HEK293 (cell line): ENCODE data around the gene HOXA11.
A peak's percentile ranks its signal among the peaks of the same experiment; 100 is the strongest.

Source experiments
- BCL11B ChIP-seq: fragments of 450-650 bp; formaldehyde crosslinking; IDR thresholded peaks from 2 replicates; pipeline ENCODE4 v1.5.1; 2016; ENCODE audit warnings: low read depth, missing biosample characterization, missing genetic modification characterization
- EGR2 ChIP-seq: fragments of 450-650 bp; formaldehyde crosslinking; IDR thresholded peaks from 2 replicates; pipeline ENCODE4 v1.5.1; 2016; ENCODE audit warnings: low read depth, missing biosample characterization, missing genetic modification characterization
- GLI2 ChIP-seq: fragments of 450-650 bp; formaldehyde crosslinking; IDR thresholded peaks from 2 replicates; pipeline ENCODE4; 2017; ENCODE audit warnings: missing biosample characterization, missing genetic modification characterization, low read depth, borderline replicate concordance
- GLIS2 ChIP-seq: fragments of 450-650 bp; formaldehyde crosslinking; IDR thresholded peaks from 2 replicates; pipeline ENCODE4 v1.5.1; 2016; ENCODE audit warnings: missing biosample characterization, missing genetic modification characterization
- KLF17 ChIP-seq: fragments of 450-650 bp; formaldehyde crosslinking; IDR thresholded peaks from 2 replicates; pipeline ENCODE4 v1.5.1; 2016; ENCODE audit warnings: missing biosample characterization, missing genetic modification characterization
- KLF7 ChIP-seq: fragments of 450-650 bp; formaldehyde crosslinking; IDR thresholded peaks from 2 replicates; pipeline ENCODE4 v1.5.1; 2016; ENCODE audit warnings: missing biosample characterization, missing genetic modification characterization, borderline replicate concordance
- KLF8 ChIP-seq: fragments of 450-650 bp; formaldehyde crosslinking; IDR thresholded peaks from 2 replicates; pipeline ENCODE4 v1.5.1; 2016; ENCODE audit warnings: missing biosample characterization, missing genetic modification characterization
- OSR2 ChIP-seq: fragments of 450-650 bp; formaldehyde crosslinking; IDR thresholded peaks from 2 replicates; pipeline ENCODE4 v1.5.1; 2016; ENCODE audit warnings: missing biosample characterization, missing genetic modification characterization
- PBX3 ChIP-seq: sonication (generic); formaldehyde crosslinking; IDR thresholded peaks from 2 replicates; pipeline ENCODE4 v1.8.1; 2022; ENCODE audit warnings: mild to moderate bottlenecking, moderate library complexity, missing genetic modification reagents
- SP2 ChIP-seq: fragments of 450-650 bp; formaldehyde crosslinking; IDR thresholded peaks from 2 replicates; pipeline ENCODE4 v1.5.1; 2016; ENCODE audit warnings: missing biosample characterization, missing genetic modification characterization
- TSHZ1 ChIP-seq: fragments of 450-650 bp; formaldehyde crosslinking; IDR thresholded peaks from 2 replicates; pipeline ENCODE4 v1.5.1; 2016; ENCODE audit warnings: missing biosample characterization, missing genetic modification characterization, borderline replicate concordance
- ZBTB17 ChIP-seq: fragments of 450-650 bp; formaldehyde crosslinking; IDR thresholded peaks from 2 replicates; pipeline ENCODE4 v1.5.1; 2016; ENCODE audit warnings: missing biosample characterization, missing genetic modification characterization
- ZFHX2 ChIP-seq: fragments of 450-650 bp; formaldehyde crosslinking; conservative IDR thresholded peaks from 2 replicates; pipeline ENCODE4 v1.5.1; 2016; ENCODE audit warnings: missing biosample characterization, missing genetic modification characterization
- ZFP37 ChIP-seq: fragments of 450-650 bp; formaldehyde crosslinking; IDR thresholded peaks from 2 replicates; pipeline ENCODE4 v1.5.1; 2016; ENCODE audit warnings: missing biosample characterization, missing genetic modification characterization
- ZNF121 ChIP-seq: fragments of 450-650 bp; formaldehyde crosslinking; IDR thresholded peaks from 2 replicates; pipeline ENCODE4 v1.5.1; 2016; ENCODE audit warnings: missing biosample characterization, missing genetic modification characterization
- ZNF16 ChIP-seq: fragments of 450-650 bp; formaldehyde crosslinking; IDR thresholded peaks from 2 replicates; pipeline ENCODE4 v1.5.1; 2016; ENCODE audit warnings: low read depth, missing biosample characterization, missing genetic modification characterization
- ZNF274 ChIP-seq, 2 experiments: fragments of 200-500 bp in 1 of 2; fragments of 450-650 bp in 1 of 2; sonication (Bioruptor generic) in 1 of 2; formaldehyde crosslinking in 1 of 2; IDR thresholded peaks; 2 replicates each; pipeline versions ENCODE4 v1.5.1 to v1.6.1; 2014 to 2016; ENCODE audit warnings: borderline replicate concordance in 1 of 2, inconsistent platforms in 1 of 2, low read length in 1 of 2, missing biosample characterization in 1 of 2, missing genetic modification characterization in 1 of 2
- ZNF335 ChIP-seq: fragments of 450-650 bp; formaldehyde crosslinking; conservative IDR thresholded peaks from 2 replicates; pipeline ENCODE4 v1.5.1; 2016; ENCODE audit warnings: missing biosample characterization, missing genetic modification characterization
- ZNF341 ChIP-seq: fragments of 450-650 bp; formaldehyde crosslinking; IDR thresholded peaks from 2 replicates; pipeline ENCODE4; 2016; ENCODE audit warnings: low read depth, missing biosample characterization, missing genetic modification characterization
- ZNF362 ChIP-seq: fragments of 450-650 bp; formaldehyde crosslinking; IDR thresholded peaks from 2 replicates; pipeline ENCODE4 v1.5.1; 2016; ENCODE audit warnings: missing biosample characterization, missing genetic modification characterization
- ZNF423 ChIP-seq: fragments of 450-650 bp; formaldehyde crosslinking; IDR thresholded peaks from 2 replicates; pipeline ENCODE4 v1.5.1; 2016; ENCODE audit warnings: missing biosample characterization, missing genetic modification characterization
- ZNF449 ChIP-seq: fragments of 450-650 bp; formaldehyde crosslinking; IDR thresholded peaks from 2 replicates; pipeline ENCODE4 v1.5.1; 2017; ENCODE audit warnings: missing biosample characterization, mild to moderate bottlenecking, missing genetic modification characterization, moderate library complexity
- ZNF501 ChIP-seq: fragments of 450-650 bp; formaldehyde crosslinking; IDR thresholded peaks from 2 replicates; pipeline ENCODE4 v1.5.1; 2016; ENCODE audit warnings: missing biosample characterization, missing genetic modification characterization
- ZNF571 ChIP-seq: fragments of 450-650 bp; formaldehyde crosslinking; IDR thresholded peaks from 2 replicates; pipeline ENCODE4 v1.5.0; 2017; ENCODE audit warnings: missing biosample characterization, missing genetic modification characterization
- ZNF629 ChIP-seq: fragments of 450-650 bp; formaldehyde crosslinking; IDR thresholded peaks from 2 replicates; pipeline ENCODE4 v1.5.1; 2017; ENCODE audit warnings: missing biosample characterization, missing genetic modification characterization
- ZNF692 ChIP-seq: fragments of 450-650 bp; formaldehyde crosslinking; IDR thresholded peaks from 2 replicates; pipeline ENCODE4 v1.5.1; 2016; ENCODE audit warnings: missing biosample characterization, missing genetic modification characterization
- ZNF76 ChIP-seq: fragments of 450-650 bp; formaldehyde crosslinking; IDR thresholded peaks from 2 replicates; pipeline ENCODE4; 2016; ENCODE audit warnings: low read depth, missing biosample characterization, missing genetic modification characterization, borderline replicate concordance
- ZNF843 ChIP-seq: fragments of 450-650 bp; formaldehyde crosslinking; IDR thresholded peaks from 2 replicates; pipeline ENCODE4 v1.5.1; 2016; ENCODE audit warnings: missing biosample characterization, missing genetic modification characterization

HOXA11 gene

GRCh38 chr7:27172823-27173510 is 12.1 kb downstream of the HOXA11 start (continued):
- TF ChIP-seq ZNF335 (peak; percentile 91), ZNF76 (0 out of 2 replicates have a peak, but pooled peaks have one; percentile 26), KLF7 (peak; percentile 68; the same call in 1 of the 2 replicates), ZNF843 (tag by site-specific recombination) (peak; percentile 84; the same call in 1 of the 2 replicates), ZNF571 (tag by site-specific recombination) (no peak), ZNF16 (tag by site-specific recombination) (no peak), ZNF274 (IDR thresholded peaks at IDR 0.05; ENCODE audit: low read length) (no peak), ZNF274 (tag by site-specific recombination; IDR thresholded peaks at IDR 0.05; ENCODE audit: borderline replicate concordance) (no peak), KLF8 (tag by site-specific recombination) (0 out of 2 replicates have a peak, but pooled peaks have one; percentile 40), ZFP37 (tag by site-specific recombination) (peak; percentile 31; the same call in 1 of the 2 replicates), OSR2 (peak; percentile 54), SP2 (tag by site-specific recombination) (peak; percentile 65), TSHZ1 (tag by site-specific recombination) (peak; percentile 50; the same call in 1 of the 2 replicates), GLI2 (tag by site-specific recombination) (no peak), ZNF362 (tag by site-specific recombination) (peak; percentile 47; the same call in 1 of the 2 replicates), ZFHX2 (tag by site-specific recombination) (peak; percentile 87), ZNF341 (tag by site-specific recombination) (peak; percentile 45; the same call in 1 of the 2 replicates), KLF17 (tag by site-specific recombination) (peak; percentile 77; the same call in 1 of the 2 replicates), ZNF629 (tag by site-specific recombination) (peak; percentile 48; the same call in 1 of the 2 replicates), ZNF501 (peak; percentile 50; the same call in 1 of the 2 replicates), GLIS2 (tag by site-specific recombination) (peak; percentile 78; the same call in 1 of the 2 replicates), ZNF692 (tag by site-specific recombination) (0 out of 2 replicates have a peak, but pooled peaks have one; percentile 32), ZNF449 (tag by site-specific recombination) (peak; percentile 46; the same call in 1 of the 2 replicates), ZNF423 (tag by site-specific recombination) (peak; percentile 61), ZBTB17 (tag by site-specific recombination) (peak; percentile 83), EGR2 (tag by site-specific recombination) (peak; percentile 72), BCL11B (tag by site-specific recombination) (peak; percentile 86; the same call in 1 of the 2 replicates), PBX3 (CRISPR knock-in tag) (peak; percentile 47; the same call in 1 of the 2 replicates), ZNF121 (tag by site-specific recombination) (peak; percentile 9; the same call in 1 of the 2 replicates)
